ENCODE data around the gene KDM5C.

The KDM5C gene

GRCh38 chrX:53224860-53225797 is at the start of gene KDM5C:
Gene KDM5C (minus strand): TSS chrX:53225207. CDS start chrX:53224889, 318 bp downstream.
- Histone ChIP-seq H3K4me3 (ENCODE audit: low read depth in 1 of 2, low read length in 2 of 2) (peak within 1 kb of the TSS; percentile 82 to 89), H3K9me3 (ENCODE audit: control insufficient read depth in 1 of 2, low read length in 2 of 2) (no peaks in the 10 kb centered on the region), H3K4me1 (ENCODE audit: control insufficient read depth in 1 of 2, insufficient read depth in 2 of 2, low read length in 2 of 2) (peaks cover 4 to 22% of the 10 kb centered on the region in 2 donors), H3K27me3 (ENCODE audit: low read depth, low read length) (no peaks in the 10 kb centered on the region), H3K36me3 (ENCODE audit: control insufficient read depth in 1 of 2, insufficient read depth in 2 of 2, low read length in 2 of 2) (peaks cover 0 to 6% of the 10 kb centered on the region in 2 donors), H3K27ac (ENCODE audit: low read length) (peak within 1 kb of the TSS; percentile 96)

GRCh38 chrX:53272808-53273337 is 47.9 kb upstream of the KDM5C start:
- H3K4me3 ChIP-seq (ENCODE audit: low read depth in 1 of 2, low read length in 2 of 2), result no peak overlapping the region
- H3K9me3 ChIP-seq (ENCODE audit: control insufficient read depth in 1 of 2, low read length in 2 of 2), result no peaks in the 10 kb centered on the region
- no peaks in the 10 kb centered on the region for H3K36me3 ChIP-seq (ENCODE audit: control insufficient read depth in 1 of 2, insufficient read depth in 2 of 2, low read length in 2 of 2)
- H3K27me3 ChIP-seq (ENCODE audit: low read depth, low read length), result no peaks in the 10 kb centered on the region
- no peak overlapping the region for H3K27ac ChIP-seq (ENCODE audit: low read length)
- no peaks in the 10 kb centered on the region for H3K4me1 ChIP-seq (ENCODE audit: control insufficient read depth in 1 of 2, insufficient read depth in 2 of 2, low read length in 2 of 2)

- no peaks in the 10 kb centered on the region for H3K9me3 ChIP-seq (ENCODE audit: control insufficient read depth in 1 of 2, low read length in 2 of 2)
- no peak overlapping the region for H3K4me3 ChIP-seq (ENCODE audit: low read depth in 1 of 2, low read length in 2 of 2)
- H3K4me1 ChIP-seq (ENCODE audit: control insufficient read depth in 1 of 2, insufficient read depth in 2 of 2, low read length in 2 of 2), result no peaks in the 10 kb centered on the region
- no peak overlapping the region for H3K27ac ChIP-seq (ENCODE audit: low read length)
- no peaks in the 10 kb centered on the region for H3K36me3 ChIP-seq (ENCODE audit: control insufficient read depth in 1 of 2, insufficient read depth in 2 of 2, low read length in 2 of 2)
- H3K27me3 ChIP-seq (ENCODE audit: low read depth, low read length), result no peaks in the 10 kb centered on the region
These were observed 44.6 kb upstream of the KDM5C start for GRCh38 chrX:53269536-53270107.

GRCh38 chrX:53268173-53268572 is 43.2 kb upstream of the KDM5C start:
- Histone ChIP-seq H3K4me3 (ENCODE audit: low read depth in 1 of 2, low read length in 2 of 2) (no peak overlapping the region), H3K4me1 (ENCODE audit: control insufficient read depth in 1 of 2, insufficient read depth in 2 of 2, low read length in 2 of 2) (no peaks in the 10 kb centered on the region), H3K9me3 (ENCODE audit: control insufficient read depth in 1 of 2, low read length in 2 of 2) (no peaks in the 10 kb centered on the region), H3K36me3 (ENCODE audit: control insufficient read depth in 1 of 2, insufficient read depth in 2 of 2, low read length in 2 of 2) (no peaks in the 10 kb centered on the region), H3K27me3 (ENCODE audit: low read depth, low read length) (no peaks in the 10 kb centered on the region), H3K27ac (ENCODE audit: low read length) (no peak overlapping the region)

- H3K9me3 ChIP-seq (ENCODE audit: control insufficient read depth in 1 of 2, low read length in 2 of 2), result no peaks in the 10 kb centered on the region
- no peak overlapping the region for H3K27ac ChIP-seq (ENCODE audit: low read length)
- no peaks in the 10 kb centered on the region for H3K27me3 ChIP-seq (ENCODE audit: low read depth, low read length)
- H3K4me1 ChIP-seq (ENCODE audit: control insufficient read depth in 1 of 2, insufficient read depth in 2 of 2, low read length in 2 of 2), result no peaks in the 10 kb centered on the region
- H3K36me3 ChIP-seq (ENCODE audit: control insufficient read depth in 1 of 2, insufficient read depth in 2 of 2, low read length in 2 of 2), result no peaks in the 10 kb centered on the region
- no peak overlapping the region for H3K4me3 ChIP-seq (ENCODE audit: low read depth in 1 of 2, low read length in 2 of 2)
These were observed 41.9 kb upstream of the KDM5C start for GRCh38 chrX:53266914-53267313.

- Histone ChIP-seq H3K27ac (ENCODE audit: low read length) (no peak overlapping the region), H3K27me3 (ENCODE audit: low read depth, low read length) (no peaks in the 10 kb centered on the region), H3K9me3 (ENCODE audit: control insufficient read depth in 1 of 2, low read length in 2 of 2) (no peaks in the 10 kb centered on the region), H3K4me3 (ENCODE audit: low read depth in 1 of 2, low read length in 2 of 2) (no peak overlapping the region), H3K4me1 (ENCODE audit: control insufficient read depth in 1 of 2, insufficient read depth in 2 of 2, low read length in 2 of 2) (no peaks in the 10 kb centered on the region), H3K36me3 (ENCODE audit: control insufficient read depth in 1 of 2, insufficient read depth in 2 of 2, low read length in 2 of 2) (no peaks in the 10 kb centered on the region)
These were observed 41.0 kb upstream of the KDM5C start for GRCh38 chrX:53265771-53266574.

GRCh38 chrX:53263597-53264094 is 38.6 kb upstream of the KDM5C start:
- Histone ChIP-seq H3K27ac (ENCODE audit: low read length) (no peak overlapping the region), H3K4me1 (ENCODE audit: control insufficient read depth in 1 of 2, insufficient read depth in 2 of 2, low read length in 2 of 2) (no peaks in the 10 kb centered on the region), H3K9me3 (ENCODE audit: control insufficient read depth in 1 of 2, low read length in 2 of 2) (no peaks in the 10 kb centered on the region), H3K4me3 (ENCODE audit: low read depth in 1 of 2, low read length in 2 of 2) (no peak overlapping the region), H3K27me3 (ENCODE audit: low read depth, low read length) (no peaks in the 10 kb centered on the region), H3K36me3 (ENCODE audit: control insufficient read depth in 1 of 2, insufficient read depth in 2 of 2, low read length in 2 of 2) (no peaks in the 10 kb centered on the region)

GRCh38 chrX:53262918-53263394 is 37.9 kb upstream of the KDM5C start:
- Histone ChIP-seq H3K36me3 (ENCODE audit: control insufficient read depth in 1 of 2, insufficient read depth in 2 of 2, low read length in 2 of 2) (no peaks in the 10 kb centered on the region), H3K27me3 (ENCODE audit: low read depth, low read length) (no peaks in the 10 kb centered on the region), H3K27ac (ENCODE audit: low read length) (no peak overlapping the region), H3K4me1 (ENCODE audit: control insufficient read depth in 1 of 2, insufficient read depth in 2 of 2, low read length in 2 of 2) (no peaks in the 10 kb centered on the region), H3K9me3 (ENCODE audit: control insufficient read depth in 1 of 2, low read length in 2 of 2) (no peaks in the 10 kb centered on the region), H3K4me3 (ENCODE audit: low read depth in 1 of 2, low read length in 2 of 2) (no peak overlapping the region)

GRCh38 chrX:53262189-53262917 is 37.3 kb upstream of the KDM5C start:
- H3K36me3 ChIP-seq (ENCODE audit: control insufficient read depth in 1 of 2, insufficient read depth in 2 of 2, low read length in 2 of 2), result no peaks in the 10 kb centered on the region
- H3K27ac ChIP-seq (ENCODE audit: low read length), result no peak overlapping the region
- no peaks in the 10 kb centered on the region for H3K27me3 ChIP-seq (ENCODE audit: low read depth, low read length)

GRCh38 chrX:53261355-53261972 is 36.5 kb upstream of the KDM5C start:
- H3K4me3 ChIP-seq (ENCODE audit: low read depth in 1 of 2, low read length in 2 of 2), result no peak overlapping the region
- no peaks in the 10 kb centered on the region for H3K9me3 ChIP-seq (ENCODE audit: control insufficient read depth in 1 of 2, low read length in 2 of 2)
- H3K4me1 ChIP-seq (ENCODE audit: control insufficient read depth in 1 of 2, insufficient read depth in 2 of 2, low read length in 2 of 2), result no peaks in the 10 kb centered on the region
- H3K27me3 ChIP-seq (ENCODE audit: low read depth, low read length), result no peaks in the 10 kb centered on the region
- H3K36me3 ChIP-seq (ENCODE audit: control insufficient read depth in 1 of 2, insufficient read depth in 2 of 2, low read length in 2 of 2), result no peaks in the 10 kb centered on the region
- H3K27ac ChIP-seq (ENCODE audit: low read length), result no peak overlapping the region

More at GRCh38 chrX:53262189-53262917, 37.3 kb upstream of the KDM5C start:
- Histone ChIP-seq H3K4me3 (ENCODE audit: low read depth in 1 of 2, low read length in 2 of 2) (no peak overlapping the region), H3K9me3 (ENCODE audit: control insufficient read depth in 1 of 2, low read length in 2 of 2) (no peaks in the 10 kb centered on the region), H3K4me1 (ENCODE audit: control insufficient read depth in 1 of 2, insufficient read depth in 2 of 2, low read length in 2 of 2) (no peaks in the 10 kb centered on the region)
